Brain pericyte (primary cell): Measurements from ENCODE around the gene IGFBP3.
"Not testable (repeated sequence)": the region's sequence is repeated elsewhere in the genome, so short reads cannot be mapped to it uniquely, and the experiment has no call there.

Experiments used
- DNase-seq: peaks from one replicate; pipeline ENCODE4 v3.0.0-alpha.2; 2012; ENCODE audit warnings: low read depth, low spot score

IGFBP3 gene, protein sequence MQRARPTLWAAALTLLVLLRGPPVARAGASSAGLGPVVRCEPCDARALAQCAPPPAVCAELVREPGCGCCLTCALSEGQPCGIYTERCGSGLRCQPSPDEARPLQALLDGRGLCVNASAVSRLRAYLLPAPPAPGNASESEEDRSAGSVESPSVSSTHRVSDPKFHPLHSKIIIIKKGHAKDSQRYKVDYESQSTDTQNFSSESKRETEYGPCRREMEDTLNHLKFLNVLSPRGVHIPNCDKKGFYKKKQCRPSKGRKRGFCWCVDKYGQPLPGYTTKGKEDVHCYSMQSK

GRCh38 chr7:45920502-45921380, at the start of gene IGFBP3:
IGFBP3 (minus strand) TSS chr7:45921272; CDS start chr7:45921140, 132 bp downstream.
- no peak for DNase-seq

- no peak for DNase-seq
Observed at GRCh38 chr7:45970454-45970853, 49.4 kb upstream of the IGFBP3 start.

- no peak for DNase-seq
Observed at GRCh38 chr7:45969940-45970339, 48.9 kb upstream of the IGFBP3 start.

- no peak for DNase-seq
Observed at GRCh38 chr7:45968856-45969541, 47.9 kb upstream of the IGFBP3 start.

DNA sequence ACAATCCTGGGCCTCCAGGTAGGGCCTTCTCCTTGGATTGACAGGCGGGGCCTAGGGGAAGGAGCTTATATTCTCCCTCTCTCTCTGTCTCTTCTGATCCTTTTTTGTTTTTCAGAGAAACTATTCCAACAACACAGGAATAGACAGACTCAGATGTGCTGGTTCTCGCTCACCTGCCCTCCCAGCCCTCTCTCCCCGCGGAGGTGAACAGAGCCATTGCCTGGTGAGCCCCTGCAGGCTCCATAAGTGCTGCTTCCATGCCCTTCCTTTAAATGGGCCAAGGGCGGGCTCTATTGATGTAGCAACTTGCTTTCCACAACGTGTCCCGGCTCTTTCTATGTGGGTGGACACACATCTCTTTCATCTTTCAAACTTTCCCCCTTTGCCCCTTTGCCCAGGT, 47.2 kb upstream of the IGFBP3 start:
- DNase-seq, result no peak

DNA sequence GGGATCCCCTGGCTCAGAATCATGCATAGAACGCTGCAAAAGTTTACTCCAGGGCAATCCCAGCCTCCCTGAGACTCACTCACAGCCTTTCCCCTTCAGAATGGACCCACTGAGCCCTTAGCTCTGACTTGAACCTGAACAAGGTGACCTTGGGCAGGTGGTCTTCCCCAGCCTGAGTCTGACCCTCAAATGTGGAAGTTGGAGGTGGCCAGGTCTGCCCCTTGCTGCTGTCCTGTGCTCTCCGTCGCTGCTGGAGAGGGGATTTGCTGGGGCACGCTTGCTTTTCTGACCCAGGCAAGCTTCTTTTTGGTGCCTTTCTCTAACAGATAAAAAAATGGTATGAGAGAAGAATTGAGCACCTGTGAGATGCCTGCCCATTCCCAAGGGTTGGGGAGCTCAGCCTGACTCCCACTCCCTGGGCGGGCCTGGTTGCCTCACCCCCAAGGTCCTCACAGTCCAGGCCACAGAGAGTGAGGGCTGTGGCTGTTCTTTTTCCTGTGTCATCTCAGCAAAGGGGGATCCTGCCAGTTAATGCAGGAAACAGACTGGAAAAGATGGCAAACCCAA, 46.6 kb upstream of the IGFBP3 start:
- DNase-seq, result no peak

DNA sequence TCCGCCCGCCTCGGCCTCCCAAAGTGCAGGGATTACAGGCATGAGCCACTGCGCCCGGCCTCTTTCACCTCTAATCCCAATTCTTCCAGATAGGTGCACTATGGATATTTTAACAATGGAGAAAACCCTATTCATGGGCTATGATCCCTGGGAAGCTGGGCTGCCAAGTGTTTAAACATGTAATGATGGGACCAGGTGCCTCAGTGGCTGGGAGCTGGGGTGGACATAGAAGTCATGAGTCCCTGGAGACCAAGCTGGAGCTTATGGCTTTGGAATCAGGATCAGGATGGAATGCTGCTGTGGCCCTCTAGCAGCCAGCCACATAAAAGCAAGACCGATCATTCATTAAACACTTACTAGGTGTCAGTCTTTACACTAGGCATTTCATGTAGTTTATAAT, 41.8 kb upstream of the IGFBP3 start:
- DNase-seq, result no peak

- no peak for DNase-seq
Observed at GRCh38 chr7:45957721-45958120, 36.6 kb upstream of the IGFBP3 start.

GRCh38 chr7:45955286-45955685, 34.2 kb upstream of the IGFBP3 start:
- no peak for DNase-seq

DNA sequence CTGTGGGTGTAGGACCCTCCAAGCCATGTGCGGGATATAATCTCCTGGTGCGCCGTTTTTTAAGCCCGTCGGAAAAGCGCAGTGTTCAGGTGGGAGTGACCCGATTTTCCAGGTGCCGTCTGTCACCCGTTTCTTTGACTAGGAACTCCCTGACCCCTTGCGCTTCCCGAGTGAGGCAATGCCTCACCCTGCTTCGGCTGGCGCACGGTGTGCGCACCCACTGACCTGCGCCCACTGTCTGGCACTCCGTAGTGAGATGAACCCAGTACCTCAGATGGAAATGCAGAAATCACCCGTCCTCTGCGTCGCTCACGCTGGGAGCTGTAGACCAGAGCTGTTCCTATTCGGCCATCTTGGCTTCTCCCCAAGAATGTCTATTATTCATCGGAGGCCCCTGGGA, 32.0 kb upstream of the IGFBP3 start:
- DNase-seq, result not testable (repeated sequence)

DNA sequence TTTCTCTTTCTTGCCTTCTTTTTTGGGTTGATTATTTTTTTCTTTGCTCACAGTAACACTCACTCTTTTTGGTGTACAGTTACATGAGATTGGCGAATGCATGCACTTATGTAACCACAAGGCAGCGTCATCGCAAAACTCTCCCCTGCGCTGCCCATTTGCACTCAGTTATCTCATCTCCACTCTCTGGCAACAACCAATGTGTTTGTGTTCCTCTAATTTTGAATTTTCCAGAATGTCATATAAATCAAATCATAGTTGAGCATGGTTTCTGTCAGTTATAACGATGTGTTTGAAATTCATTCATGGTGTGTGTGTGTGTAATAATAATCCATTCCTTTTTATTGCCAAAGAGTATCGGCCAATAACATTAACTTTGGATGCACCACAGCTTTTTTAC, 23.0 kb upstream of the IGFBP3 start:
- DNase-seq, result no peak

GRCh38 chr7:45940939-45941338, 19.9 kb upstream of the IGFBP3 start:
- DNase-seq, result no peak

- not testable (repeated sequence) for DNase-seq
Observed at GRCh38 chr7:45940237-45940781, 19.2 kb upstream of the IGFBP3 start.

GRCh38 chr7:45939574-45939973, 18.5 kb upstream of the IGFBP3 start:
- no peak for DNase-seq

GRCh38 chr7:45938626-45939302, 17.7 kb upstream of the IGFBP3 start:
- DNase-seq, result no peak

DNA sequence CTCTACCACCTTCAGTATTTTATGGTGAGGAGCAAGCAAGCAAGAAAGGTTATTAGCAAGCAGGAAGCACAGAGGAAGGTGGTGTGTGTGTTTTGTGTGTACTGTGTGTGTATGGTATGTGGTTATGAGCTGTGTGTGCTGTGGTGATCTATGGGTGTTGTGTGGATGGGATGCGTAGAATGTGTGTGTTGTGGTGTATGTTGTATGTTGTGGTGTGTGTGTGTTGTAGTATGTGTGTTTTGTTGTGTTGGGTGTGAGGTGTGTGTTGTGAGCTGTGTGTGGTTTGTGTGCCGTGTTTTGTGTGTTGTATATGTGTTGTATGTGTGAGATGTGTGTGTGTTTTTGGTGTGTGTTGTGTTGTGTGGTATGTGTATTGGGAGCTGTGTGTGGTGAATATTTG, 16.8 kb upstream of the IGFBP3 start:
- no peak for DNase-seq

GRCh38 chr7:45937301-45937700, 16.2 kb upstream of the IGFBP3 start:
- DNase-seq, result no peak

DNA sequence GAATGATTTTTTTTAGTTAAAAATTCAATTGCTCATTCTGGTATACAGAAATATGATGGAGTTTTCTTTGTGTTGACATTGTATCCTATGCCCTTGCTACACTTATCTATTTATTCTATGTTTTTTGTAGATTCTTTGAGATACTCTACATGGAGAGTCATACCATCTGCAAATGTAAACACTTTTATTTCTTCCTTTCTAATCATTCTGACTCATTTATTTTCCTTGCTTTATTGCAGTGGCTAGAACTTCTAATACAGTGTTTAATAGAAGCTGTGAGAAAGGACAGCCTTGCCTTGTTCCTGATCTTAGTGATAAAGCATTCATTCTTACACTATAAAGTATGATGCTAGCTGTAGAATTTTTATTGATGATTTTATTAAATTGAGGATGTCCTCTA, 9.9 kb upstream of the IGFBP3 start:
- no peak for DNase-seq

GRCh38 chr7:45927721-45928120, 6.6 kb upstream of the IGFBP3 start:
- no peak for DNase-seq

DNA sequence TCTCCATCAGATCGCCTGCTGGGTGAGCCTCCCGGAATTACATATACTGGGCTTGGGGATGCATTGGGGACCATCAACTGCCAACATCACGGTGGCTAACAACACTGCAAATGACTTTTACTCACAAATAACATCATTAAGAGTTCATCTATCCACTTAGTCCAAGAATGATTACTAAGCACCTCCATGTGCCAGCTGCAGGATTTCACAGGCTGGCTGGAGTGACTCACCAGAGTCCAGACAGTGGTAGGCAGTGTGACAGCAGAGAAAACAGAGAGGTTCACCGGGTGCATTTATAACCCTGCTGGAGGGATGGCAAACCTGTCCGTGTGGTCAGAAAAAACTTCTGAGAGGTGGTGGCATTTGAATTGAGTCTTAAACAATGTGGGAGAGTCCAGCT, 3.2 kb upstream of the IGFBP3 start:
- DNase-seq, result no peak

DNA sequence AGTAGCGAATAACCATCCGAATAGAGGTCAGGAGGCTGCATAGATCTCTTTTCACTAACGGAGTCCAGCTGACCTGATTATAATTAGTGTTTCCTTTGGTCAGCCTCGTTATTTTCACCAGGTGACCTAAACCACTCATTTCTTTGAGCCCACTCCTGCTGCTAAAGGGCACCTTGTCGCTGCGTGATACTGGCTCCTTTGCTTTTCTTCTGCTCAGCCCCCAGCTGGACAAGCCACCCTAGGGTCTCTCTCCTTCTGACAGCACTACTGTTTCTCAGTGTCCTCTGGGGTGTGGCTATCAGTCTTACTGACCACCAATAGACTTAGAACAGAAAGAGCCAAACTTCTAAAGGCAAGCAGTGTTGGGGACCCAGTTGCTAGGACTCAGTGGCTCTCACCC, 2.7 kb upstream of the IGFBP3 start:
- no peak for DNase-seq
